ENCODE measurements around the gene PI4KA.
"Not testable (repeated sequence)": the region's sequence is repeated elsewhere in the genome, so short reads cannot be mapped to it uniquely, and the experiment has no call there.

GRCh38 chr22:20669884-20670283, 188.7 kb downstream of the PI4KA start:
- not testable (repeated sequence) for TF ChIP-seq CTCF, EZH2, EZH2phosphoT487 (IDR thresholded peaks at IDR 0.05)

Measured in neural progenitor cell (in vitro differentiated cells).